CD1c-positive myeloid dendritic cell (primary cell): ENCODE results near the gene TMEM82.

Experiments
- DNase-seq: peaks from one replicate; pipeline ENCODE4 v3.0.0-alpha.2; 2016; ENCODE audit errors: extremely low spot score

TMEM82 gene

DNA sequence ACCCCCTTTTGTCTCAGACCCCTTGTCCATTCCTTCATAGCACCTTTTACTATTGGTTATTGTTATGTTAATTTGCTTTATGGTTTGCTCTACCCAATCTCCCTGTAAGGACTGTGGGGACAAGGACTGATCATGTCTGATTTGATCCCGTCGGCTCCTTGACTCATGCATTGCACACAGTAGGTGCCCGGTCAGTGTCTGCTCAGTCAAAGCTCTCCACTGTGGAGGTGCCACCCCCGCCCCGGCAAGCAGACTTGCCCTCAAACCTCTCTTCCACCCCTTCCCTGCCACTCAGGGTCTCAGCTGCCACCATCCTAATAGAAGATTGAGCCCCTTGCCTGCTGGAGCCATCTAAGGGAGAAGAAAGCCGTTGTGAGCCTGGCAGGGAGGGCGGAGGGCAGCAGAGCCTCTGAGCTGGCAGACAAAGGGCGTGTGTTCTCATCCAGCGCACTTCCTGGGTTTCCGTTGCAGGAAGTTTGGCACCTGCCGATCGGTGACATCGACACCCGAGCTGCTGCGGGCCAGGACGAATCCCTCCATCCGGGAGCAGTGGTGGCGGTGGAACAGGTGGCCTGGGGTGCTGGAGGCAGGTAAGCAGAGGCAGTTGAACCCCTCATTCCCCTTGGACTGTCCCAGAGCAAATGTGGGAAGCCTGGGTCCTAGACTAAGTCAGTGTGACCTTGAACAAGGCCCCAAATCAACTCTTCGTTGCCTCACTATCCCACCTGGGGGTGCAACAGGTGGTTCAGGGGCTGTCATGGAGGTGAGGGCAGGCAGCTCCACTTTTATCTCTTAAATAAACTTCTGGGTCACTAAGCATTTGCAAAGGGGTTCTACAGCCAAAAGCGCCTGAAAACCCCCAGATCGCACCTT, 14.1 kb downstream of the TMEM82 start:
- peak; percentile 3 for DNase-seq

DNA sequence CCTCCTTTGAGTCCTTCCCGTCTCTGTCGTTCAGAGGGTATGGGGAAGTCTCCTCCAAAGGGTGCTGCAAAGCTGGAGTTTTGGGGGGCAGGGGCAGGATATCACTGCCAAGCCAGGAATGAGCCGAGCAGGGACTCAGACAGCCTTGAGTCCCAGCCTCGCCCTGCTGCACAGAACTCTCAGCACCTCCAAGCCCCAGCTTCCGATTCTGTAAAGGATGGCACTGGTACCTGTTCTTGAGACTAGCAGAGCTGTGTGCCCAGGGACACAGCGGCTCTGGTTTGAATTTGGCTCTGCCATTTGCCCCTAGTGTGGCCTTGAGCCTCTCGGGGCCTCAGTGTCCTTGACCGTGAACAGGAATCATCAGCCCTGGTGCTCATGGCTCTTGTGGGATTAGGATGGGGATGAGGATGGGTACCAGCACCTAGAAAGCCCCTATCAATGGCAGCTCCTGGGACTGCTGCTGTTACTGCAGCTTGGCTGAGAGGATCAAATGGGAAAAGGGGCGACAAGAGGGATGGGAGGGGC, 14.8 kb downstream of the TMEM82 start:
- DNase-seq = no peak

- no peak for DNase-seq
Observed at GRCh38 chr1:15757575-15758342, 15.5 kb downstream of the TMEM82 start.

GRCh38 chr1:15758343-15758931, 16.1 kb downstream of the TMEM82 start, which contains the start of gene FBLIM1:
Gene FBLIM1, plus strand, starts transcription at chr1:15758795. Its CDS starts 6,189 bp downstream, at chr1:15764984.
- DNase-seq = no peak

- no peak for DNase-seq
Observed at GRCh38 chr1:15758953-15759661, 16.8 kb downstream of the TMEM82 start.

DNA sequence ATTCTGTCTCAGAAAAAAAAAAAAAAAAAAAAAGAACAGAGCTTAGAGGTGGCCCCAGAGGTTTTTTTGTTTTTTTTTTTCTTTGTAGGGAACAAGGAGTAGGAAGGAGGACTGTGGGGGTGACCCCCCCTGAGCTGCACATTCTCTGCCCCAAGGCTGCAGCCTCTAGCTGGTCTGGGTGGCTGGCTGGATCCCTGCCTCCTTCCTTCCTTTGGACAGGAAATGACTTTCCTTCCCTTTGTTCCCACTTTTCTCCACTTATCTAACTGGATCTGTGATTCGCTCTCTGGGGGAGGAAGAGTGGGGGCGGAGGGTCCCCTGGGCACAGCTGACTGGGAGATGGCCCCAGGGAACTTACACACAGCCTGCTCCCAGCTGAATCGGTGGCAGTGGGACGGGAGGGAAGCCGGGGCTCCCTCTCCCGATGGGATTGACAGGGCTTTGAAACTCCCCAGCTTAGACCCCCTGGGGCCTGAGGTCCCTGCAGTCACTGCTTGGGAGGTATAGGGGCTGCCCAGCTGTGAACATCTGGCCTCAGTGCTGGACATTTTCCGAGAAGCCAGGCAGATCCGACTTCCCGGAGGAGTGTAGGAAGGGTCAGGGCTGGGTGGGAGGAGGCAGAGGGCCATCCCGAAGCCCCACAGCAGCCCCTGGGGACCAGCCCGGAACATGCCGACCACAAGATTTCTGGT, 18.4 kb downstream of the TMEM82 start:
- DNase-seq = no peak

- DNase-seq = no peak
Observed at GRCh38 chr1:15761366-15762128, 19.2 kb downstream of the TMEM82 start.

DNA sequence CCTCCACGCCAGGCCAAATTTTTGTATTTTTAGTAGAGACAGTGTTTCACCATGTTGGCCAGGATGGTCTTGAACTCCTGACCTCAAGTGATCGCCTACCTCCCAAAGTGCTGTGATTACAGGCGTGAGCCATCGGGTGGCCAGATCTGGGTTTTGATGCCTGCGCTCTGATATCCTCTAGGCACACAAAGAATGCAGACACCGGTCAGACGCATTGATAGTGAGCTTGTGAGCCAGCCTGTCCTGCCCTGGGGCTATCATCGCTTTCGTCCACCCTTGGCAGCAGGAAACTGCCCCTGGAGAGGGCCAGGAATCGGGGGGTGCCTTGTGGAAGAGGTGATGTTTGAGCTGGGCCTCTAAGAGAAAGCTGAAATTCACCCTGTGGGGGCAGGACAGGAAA, 20.2 kb downstream of the TMEM82 start:
- no peak for DNase-seq

GRCh38 chr1:15764269-15764764, 22.0 kb downstream of the TMEM82 start:
- DNase-seq = no peak

DNA sequence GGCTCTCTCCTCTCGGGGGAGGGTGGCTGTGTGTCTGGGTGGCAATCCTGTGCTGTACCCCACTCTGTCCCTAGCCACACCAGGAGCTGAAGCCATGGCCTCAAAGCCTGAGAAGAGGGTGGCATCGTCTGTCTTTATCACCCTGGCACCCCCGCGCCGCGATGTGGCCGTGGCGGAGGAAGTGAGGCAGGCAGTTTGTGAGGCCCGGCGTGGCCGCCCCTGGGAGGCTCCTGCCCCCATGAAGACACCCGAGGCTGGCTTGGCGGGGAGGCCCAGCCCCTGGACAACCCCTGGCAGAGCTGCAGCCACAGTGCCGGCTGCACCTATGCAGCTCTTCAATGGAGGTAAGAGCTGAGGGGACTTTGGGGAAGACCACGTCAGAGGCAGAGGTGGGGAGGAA, 22.6 kb downstream of the TMEM82 start:
- DNase-seq = no peak

- DNase-seq = no peak
Observed at GRCh38 chr1:15765495-15766194, 23.3 kb downstream of the TMEM82 start.

GRCh38 chr1:15767941-15768340, 25.6 kb downstream of the TMEM82 start:
- DNase-seq = no peak

DNA sequence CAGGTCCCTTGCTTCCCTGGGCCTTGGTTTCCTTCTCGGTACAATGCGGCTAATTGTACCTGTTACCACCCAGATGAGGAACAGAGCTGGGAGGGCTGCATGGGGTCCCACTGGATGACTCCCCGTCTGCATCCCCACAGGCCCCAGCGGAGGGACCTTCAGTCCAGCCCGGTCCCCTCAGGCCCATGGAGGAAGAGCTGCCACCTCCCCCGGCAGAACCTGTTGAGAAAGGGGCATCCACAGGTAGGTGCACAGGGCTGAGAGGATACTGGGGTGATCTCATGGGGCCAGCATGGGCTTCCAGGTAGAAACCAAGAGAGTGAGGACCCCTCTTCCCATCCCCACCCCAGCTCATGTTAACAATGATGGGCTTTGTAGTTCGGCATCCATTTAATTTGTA, 26.1 kb downstream of the TMEM82 start:
- no peak for DNase-seq

DNA sequence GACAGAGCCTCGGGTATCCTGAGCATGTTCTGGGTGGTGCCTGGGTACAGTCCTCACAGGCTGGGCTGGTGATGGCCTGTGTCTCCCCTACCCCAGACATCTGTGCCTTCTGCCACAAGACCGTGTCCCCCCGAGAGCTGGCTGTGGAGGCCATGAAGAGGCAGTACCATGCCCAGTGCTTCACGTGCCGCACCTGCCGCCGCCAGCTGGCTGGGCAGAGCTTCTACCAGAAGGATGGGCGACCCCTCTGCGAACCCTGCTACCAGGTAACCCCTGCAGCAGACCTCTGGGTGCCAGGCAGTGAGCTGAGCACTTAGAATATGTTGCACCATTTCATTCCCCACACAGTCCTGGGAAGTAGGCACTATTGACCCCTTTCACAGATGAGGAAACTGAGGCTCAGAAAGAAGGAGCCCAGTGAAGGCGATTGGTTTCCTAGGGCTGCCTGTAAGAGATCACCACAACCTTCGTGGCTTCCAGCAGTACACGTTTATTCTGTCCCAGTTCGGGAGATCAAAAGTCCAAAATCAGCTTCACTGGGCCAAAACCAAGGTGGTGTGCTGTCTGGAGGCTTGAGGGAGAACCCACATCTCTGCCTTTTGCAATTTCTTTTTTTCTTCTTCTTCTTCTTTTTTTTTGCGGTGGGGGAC, 28.1 kb downstream of the TMEM82 start:
- no peak for DNase-seq

DNA sequence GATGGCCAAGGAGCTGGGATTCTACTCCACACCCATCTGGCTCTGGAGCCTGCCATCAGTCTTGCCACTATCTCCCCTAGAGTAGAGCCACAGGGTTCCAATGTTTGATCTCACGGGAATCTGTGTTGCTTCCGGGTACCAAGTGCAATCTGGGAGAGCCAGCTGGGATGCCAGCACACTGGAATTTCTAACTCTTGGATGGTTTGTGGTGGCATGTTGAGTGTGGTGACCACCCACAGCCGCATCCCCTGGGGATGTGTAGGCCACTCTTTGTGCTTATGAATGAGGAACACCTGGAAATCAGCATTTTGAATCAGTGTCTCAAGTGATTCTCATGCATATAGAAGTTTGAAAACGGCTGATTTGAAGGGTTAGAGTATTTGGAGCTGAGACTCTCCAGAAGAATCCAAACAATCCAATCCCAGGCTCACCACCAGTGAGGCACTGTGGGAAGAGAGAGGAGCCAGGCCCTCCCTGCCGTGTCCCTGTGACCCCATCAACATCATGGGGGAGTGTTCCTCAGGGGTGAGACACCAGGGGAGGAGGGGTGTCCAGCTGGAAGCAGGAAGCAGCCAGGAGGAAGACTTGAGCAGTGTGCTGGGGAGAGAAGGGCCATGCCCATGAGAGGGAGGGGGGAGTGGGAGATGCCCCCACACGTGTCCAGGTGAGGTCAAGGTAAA, 29.7 kb downstream of the TMEM82 start:
- DNase-seq = no peak

GRCh38 chr1:15775706-15776105, 33.4 kb downstream of the TMEM82 start:
- DNase-seq = no peak

DNA sequence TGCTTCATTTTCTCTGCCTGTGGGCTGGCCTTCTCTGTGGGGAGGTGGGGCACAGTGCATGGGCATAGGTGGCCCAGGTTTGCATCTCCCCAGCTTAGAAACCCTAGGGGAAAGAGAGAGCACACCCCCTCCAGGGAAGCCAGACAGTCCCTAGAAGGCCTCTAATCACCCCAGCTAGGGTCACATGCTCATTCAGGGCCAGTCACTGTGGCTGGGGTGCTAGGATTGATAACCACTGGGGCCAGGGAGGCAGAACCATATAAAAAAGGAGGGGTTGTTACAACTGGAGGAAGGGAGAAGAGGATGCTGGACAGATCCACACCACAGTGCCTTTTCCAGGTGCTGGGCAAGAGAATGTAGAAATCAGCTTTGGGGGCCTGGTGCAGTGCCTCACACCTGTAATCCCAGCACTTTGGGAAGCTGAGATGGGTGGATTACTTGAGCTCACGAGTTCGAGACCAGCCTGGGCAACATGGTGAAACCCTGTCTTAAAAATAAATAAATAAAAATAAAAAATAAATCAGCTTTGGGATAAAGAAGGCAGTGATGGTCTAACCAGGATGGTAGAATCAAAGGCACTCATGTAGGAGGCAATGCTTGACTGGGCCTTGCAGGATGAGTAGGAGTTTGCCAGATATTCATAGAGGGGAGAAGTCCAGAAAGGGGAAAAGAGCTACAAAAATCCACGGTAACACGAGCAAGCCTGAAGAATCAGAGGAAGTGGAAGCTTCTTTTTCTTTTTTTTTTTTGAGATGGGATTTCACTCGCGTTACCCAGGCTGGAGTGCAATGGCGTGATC, 35.8 kb downstream of the TMEM82 start:
- DNase-seq = no peak

- no peak for DNase-seq
Observed at GRCh38 chr1:15785683-15786082, 43.4 kb downstream of the TMEM82 start.
